Liver (tissue), 3 donors: ENCODE data around the gene HSFX2.
"Not testable (repeated sequence)": the region's sequence is repeated elsewhere in the genome, so short reads cannot be mapped to it uniquely, and the experiment has no call there.

Experiments
- EGR1 ChIP-seq, 2 donors: IDR thresholded peaks; 2 replicates each; pipeline ENCODE4 v1.6.1; 2016 to 2018; ENCODE audit warnings: antibody characterized with exemption in 2 of 2, low read depth in 2 of 2
- FOXA1 ChIP-seq: IDR thresholded peaks from 2 replicates; pipeline ENCODE4 v1.6.1; 2016; ENCODE audit warnings: antibody characterized with exemption
- GABPA ChIP-seq, 2 donors: IDR thresholded peaks in 1 of 2; conservative IDR thresholded peaks in 1 of 2; 2 replicates each; pipeline ENCODE4 v1.6.1; 2016; ENCODE audit warnings: antibody characterized with exemption in 2 of 2, mild to moderate bottlenecking in 1 of 2, moderate library complexity in 1 of 2
- HNF4A ChIP-seq, 2 donors: conservative IDR thresholded peaks; 2 replicates each; pipeline ENCODE4 v1.6.1; 2016; ENCODE audit warnings: antibody characterized with exemption in 2 of 2, mild to moderate bottlenecking in 2 of 2
- JUND ChIP-seq, 2 donors: IDR thresholded peaks; 2 replicates each; pipeline ENCODE4 v1.6.1; 2016; ENCODE audit warnings: antibody characterized with exemption in 2 of 2
- RAD21 ChIP-seq, 2 donors: IDR thresholded peaks; 2 replicates each; pipeline ENCODE4 v1.6.1; 2016; ENCODE audit warnings: antibody characterized with exemption in 2 of 2, mild to moderate bottlenecking in 2 of 2
- TF ChIP-seq, protein P1 (sequence below): fragments of 150-350 bp; IDR thresholded peaks from 2 replicates; pipeline ENCODE4 v1.5.1; 2017; ENCODE audit warnings: improper control_type of control experiment, low read depth, low read length; ENCODE audit not compliant: missing input control
- TF ChIP-seq, protein P2 (sequence below): IDR thresholded peaks from 2 replicates; pipeline ENCODE4 v1.6.1; 2016; ENCODE audit warnings: antibody characterized with exemption, mild to moderate bottlenecking
- TF ChIP-seq, protein P3 (sequence below): IDR thresholded peaks from 2 replicates; pipeline ENCODE4 v1.6.1; 2016; ENCODE audit warnings: antibody characterized with exemption
- TF ChIP-seq, protein P4 (sequence below): IDR thresholded peaks from 2 replicates; pipeline ENCODE4 v1.6.1; 2016; ENCODE audit warnings: antibody characterized with exemption
- donor health status: healthy.
- donor health status: healthy.

DNA sequence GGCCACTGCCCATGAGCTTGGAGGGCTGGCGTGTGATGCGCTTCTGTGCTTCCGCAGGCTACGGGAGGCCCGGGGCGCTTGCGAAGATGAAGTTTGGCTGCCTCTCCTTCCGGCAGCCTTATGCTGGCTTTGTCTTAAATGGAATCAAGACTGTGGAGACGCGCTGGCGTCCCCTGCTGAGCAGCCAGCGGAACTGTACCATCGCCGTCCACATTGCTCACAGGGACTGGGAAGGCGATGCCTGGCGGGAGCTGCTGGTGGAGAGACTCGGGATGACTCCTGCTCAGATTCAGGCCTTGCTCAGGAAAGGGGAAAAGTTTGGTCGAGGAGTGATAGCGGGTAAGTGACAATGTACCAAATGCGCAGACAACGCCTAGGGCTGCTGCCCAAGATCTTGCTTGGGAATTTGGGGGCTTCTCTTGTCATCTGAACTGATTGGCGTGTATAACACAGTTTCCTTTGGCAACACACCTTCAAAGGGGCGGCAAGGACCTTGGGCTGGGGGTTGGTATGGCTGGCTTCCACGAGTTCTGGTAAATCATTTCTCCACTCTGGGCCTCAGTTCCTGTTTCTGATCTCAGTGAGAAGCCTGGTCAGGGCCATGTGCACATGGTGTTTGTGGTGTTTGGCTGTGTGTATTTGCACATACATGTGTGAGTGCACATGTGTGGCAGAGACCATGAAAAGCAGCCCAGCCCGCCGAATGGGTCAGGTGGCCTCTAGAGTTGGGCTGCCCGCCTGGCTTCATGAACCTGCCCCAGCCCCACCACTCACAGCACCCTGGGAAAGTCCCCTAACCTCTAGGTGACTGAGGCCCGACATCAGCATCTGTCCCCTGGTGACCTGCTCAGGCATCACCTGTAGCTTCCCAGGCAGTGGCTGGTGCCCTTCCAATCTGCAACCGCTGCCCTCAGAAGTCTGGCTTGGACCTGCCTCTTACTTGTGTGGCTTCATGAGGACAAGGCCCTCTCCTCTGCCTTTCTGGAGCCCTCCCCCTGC, 49.3 kb downstream of the HSFX2 start:
- TF ChIP-seq, protein P1, sequence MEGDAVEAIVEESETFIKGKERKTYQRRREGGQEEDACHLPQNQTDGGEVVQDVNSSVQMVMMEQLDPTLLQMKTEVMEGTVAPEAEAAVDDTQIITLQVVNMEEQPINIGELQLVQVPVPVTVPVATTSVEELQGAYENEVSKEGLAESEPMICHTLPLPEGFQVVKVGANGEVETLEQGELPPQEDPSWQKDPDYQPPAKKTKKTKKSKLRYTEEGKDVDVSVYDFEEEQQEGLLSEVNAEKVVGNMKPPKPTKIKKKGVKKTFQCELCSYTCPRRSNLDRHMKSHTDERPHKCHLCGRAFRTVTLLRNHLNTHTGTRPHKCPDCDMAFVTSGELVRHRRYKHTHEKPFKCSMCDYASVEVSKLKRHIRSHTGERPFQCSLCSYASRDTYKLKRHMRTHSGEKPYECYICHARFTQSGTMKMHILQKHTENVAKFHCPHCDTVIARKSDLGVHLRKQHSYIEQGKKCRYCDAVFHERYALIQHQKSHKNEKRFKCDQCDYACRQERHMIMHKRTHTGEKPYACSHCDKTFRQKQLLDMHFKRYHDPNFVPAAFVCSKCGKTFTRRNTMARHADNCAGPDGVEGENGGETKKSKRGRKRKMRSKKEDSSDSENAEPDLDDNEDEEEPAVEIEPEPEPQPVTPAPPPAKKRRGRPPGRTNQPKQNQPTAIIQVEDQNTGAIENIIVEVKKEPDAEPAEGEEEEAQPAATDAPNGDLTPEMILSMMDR: not testable (repeated sequence)
- not testable (repeated sequence) for TF ChIP-seq GABPA (IDR thresholded peaks at IDR 0.05 in 1 of 2, conservative IDR thresholded peaks at IDR 0.05 in 1 of 2); JUND (IDR thresholded peaks at IDR 0.05); RAD21 (IDR thresholded peaks at IDR 0.05); FOXA1; HNF4A (conservative IDR thresholded peaks at IDR 0.05); EGR1 (IDR thresholded peaks at IDR 0.05; ENCODE audit: low read depth in 2 of 2)
- TF ChIP-seq, protein P2, sequence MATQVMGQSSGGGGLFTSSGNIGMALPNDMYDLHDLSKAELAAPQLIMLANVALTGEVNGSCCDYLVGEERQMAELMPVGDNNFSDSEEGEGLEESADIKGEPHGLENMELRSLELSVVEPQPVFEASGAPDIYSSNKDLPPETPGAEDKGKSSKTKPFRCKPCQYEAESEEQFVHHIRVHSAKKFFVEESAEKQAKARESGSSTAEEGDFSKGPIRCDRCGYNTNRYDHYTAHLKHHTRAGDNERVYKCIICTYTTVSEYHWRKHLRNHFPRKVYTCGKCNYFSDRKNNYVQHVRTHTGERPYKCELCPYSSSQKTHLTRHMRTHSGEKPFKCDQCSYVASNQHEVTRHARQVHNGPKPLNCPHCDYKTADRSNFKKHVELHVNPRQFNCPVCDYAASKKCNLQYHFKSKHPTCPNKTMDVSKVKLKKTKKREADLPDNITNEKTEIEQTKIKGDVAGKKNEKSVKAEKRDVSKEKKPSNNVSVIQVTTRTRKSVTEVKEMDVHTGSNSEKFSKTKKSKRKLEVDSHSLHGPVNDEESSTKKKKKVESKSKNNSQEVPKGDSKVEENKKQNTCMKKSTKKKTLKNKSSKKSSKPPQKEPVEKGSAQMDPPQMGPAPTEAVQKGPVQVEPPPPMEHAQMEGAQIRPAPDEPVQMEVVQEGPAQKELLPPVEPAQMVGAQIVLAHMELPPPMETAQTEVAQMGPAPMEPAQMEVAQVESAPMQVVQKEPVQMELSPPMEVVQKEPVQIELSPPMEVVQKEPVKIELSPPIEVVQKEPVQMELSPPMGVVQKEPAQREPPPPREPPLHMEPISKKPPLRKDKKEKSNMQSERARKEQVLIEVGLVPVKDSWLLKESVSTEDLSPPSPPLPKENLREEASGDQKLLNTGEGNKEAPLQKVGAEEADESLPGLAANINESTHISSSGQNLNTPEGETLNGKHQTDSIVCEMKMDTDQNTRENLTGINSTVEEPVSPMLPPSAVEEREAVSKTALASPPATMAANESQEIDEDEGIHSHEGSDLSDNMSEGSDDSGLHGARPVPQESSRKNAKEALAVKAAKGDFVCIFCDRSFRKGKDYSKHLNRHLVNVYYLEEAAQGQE: not testable (repeated sequence)
- TF ChIP-seq, protein P3, sequence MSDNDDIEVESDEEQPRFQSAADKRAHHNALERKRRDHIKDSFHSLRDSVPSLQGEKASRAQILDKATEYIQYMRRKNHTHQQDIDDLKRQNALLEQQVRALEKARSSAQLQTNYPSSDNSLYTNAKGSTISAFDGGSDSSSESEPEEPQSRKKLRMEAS: not testable (repeated sequence)
- TF ChIP-seq, protein P4, sequence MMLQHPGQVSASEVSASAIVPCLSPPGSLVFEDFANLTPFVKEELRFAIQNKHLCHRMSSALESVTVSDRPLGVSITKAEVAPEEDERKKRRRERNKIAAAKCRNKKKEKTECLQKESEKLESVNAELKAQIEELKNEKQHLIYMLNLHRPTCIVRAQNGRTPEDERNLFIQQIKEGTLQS: not testable (repeated sequence)
